Measurements from ENCODE around the gene RPL4. TPM values are rescaled to one million over a fixed set of nuclear protein-coding genes. Genes with fewer than 3 reads are reported as not detected.

RPL4 gene
- total RNA-seq, 1 donor from 2014 or later, result 1,699 TPM

DNA sequence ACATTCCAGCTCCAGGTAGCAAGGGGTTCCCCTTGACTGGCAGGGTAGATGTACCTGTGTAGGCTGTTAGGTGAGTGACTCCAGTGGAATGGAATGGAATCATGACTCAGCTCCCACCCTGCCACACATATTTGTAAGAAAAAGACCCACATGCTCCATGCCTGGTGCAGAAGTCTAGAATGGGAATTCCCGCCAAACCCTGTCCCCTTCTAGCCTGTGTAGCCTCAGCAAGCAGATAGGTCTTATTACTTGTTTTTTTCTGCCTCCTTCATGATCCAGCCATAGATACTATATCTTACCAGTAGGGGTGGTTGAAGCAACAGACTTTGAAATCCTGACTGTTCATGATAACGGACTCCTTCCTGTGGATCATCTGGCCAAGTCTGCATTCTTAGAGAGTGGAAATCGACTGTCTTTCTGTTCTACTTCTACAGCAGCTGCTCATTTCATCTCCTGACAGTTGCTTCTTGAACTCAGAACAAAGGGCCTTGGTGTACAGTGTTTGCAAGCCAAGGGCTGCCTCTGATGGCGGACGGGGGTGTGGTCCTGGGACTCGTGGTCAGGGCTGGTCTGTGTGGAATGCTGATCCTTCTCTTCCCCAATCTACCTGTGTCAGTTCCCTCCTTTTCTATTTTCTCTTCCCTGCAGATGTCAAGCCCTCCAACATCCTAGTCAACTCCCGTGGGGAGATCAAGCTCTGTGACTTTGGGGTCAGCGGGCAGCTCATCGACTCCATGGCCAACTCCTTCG lies 23.4 kb downstream of the RPL4 start:
- Histone ChIP-seq H3K36me3 (no peaks in the 10 kb centered on the region), H3K27ac (no peak overlapping the region), H3K27me3 (no peaks in the 10 kb centered on the region), H3K4me3 (no peak overlapping the region), H3K9me3 (no peaks in the 10 kb centered on the region), H3K4me1 (no peaks in the 10 kb centered on the region)
- no peak for DNase-seq
- TF ChIP-seq, protein P1, sequence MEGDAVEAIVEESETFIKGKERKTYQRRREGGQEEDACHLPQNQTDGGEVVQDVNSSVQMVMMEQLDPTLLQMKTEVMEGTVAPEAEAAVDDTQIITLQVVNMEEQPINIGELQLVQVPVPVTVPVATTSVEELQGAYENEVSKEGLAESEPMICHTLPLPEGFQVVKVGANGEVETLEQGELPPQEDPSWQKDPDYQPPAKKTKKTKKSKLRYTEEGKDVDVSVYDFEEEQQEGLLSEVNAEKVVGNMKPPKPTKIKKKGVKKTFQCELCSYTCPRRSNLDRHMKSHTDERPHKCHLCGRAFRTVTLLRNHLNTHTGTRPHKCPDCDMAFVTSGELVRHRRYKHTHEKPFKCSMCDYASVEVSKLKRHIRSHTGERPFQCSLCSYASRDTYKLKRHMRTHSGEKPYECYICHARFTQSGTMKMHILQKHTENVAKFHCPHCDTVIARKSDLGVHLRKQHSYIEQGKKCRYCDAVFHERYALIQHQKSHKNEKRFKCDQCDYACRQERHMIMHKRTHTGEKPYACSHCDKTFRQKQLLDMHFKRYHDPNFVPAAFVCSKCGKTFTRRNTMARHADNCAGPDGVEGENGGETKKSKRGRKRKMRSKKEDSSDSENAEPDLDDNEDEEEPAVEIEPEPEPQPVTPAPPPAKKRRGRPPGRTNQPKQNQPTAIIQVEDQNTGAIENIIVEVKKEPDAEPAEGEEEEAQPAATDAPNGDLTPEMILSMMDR (IDR thresholded peaks at IDR 0.05), result no peak
- intact Hi-C loops (cut with DNase I), result no loop called here
- ATAC-seq, result no peak

DNA sequence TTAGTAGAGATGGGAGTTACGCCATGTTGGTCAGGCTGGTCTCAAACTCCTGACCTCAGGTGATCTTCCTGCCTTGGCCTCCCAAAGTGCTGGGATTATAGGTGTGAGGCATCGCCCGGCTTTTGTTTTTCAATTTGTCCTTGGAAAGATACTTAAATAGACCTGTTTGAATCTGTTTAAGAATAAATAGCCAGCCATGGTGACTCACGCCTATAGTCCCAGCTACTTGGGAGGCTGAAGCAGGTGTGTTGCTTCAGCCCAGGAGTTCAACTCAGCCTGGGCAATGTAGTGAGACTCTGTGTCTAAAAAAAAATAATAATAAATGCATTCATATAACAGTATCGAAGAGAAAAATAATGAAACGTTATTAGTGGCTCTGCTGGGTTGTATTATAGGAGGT lies 24.4 kb downstream of the RPL4 start:
- Histone ChIP-seq H3K4me1 (no peaks in the 10 kb centered on the region), H3K9me3 (no peaks in the 10 kb centered on the region), H3K27ac (no peak overlapping the region), H3K36me3 (no peaks in the 10 kb centered on the region), H3K27me3 (no peaks in the 10 kb centered on the region), H3K4me3 (no peak overlapping the region)
- no peak for DNase-seq
- no peak for ATAC-seq
- TF ChIP-seq, protein P1 (IDR thresholded peaks at IDR 0.05), result no peak
- intact Hi-C loops (cut with DNase I), result no loop called here

DNA sequence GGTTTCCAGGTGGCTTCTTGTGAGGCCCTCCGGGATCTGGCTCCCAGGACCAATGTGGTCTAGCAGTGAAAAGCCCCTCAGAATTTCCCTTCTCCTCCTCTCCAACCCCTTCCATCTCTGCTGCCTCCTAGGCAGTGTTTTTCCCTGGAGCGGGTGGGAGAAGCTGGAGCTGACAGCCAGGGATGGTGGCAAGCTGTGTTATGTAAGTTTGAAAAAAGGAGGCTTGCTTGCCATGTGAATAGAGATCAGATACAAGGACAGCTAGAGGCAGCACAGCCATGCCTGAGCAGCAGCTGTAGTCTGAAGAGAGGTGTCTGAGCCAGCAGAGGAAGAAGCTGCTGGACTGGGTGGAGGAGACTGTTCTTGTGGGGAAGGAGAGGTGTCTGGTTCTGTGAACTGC lies 27.6 kb downstream of the RPL4 start:
- Histone ChIP-seq H3K4me3 (no peak overlapping the region), H3K27ac (no peak overlapping the region), H3K36me3 (no peaks in the 10 kb centered on the region), H3K4me1 (no peaks in the 10 kb centered on the region), H3K27me3 (no peaks in the 10 kb centered on the region), H3K9me3 (no peaks in the 10 kb centered on the region)
- intact Hi-C loops (cut with DNase I), result no loop called here
- DNase-seq (no peak), ATAC-seq (no peak)
- TF ChIP-seq, protein P1 (IDR thresholded peaks at IDR 0.05), result no peak

DNA sequence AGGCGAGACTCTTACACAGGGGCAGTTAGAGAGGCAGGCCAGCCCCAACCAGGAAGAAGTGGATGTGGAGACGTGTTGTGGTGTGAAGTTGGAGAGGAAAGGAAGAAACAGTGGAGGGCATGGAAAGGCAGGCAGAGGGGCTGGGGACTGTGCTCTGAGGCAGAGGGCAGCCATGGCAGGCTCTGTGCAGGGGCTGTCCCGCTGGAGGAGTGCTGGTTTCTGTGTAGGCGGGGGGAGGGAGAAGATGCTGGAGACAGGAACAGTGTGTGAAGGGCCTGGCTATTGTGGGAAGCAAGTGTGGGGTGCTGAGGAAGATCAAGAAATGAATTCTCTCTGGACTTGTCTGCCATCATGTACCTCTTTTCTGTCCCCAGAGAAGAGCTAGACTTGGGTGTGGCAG lies 28.1 kb downstream of the RPL4 start:
- H3K27ac ChIP-seq, result no peak overlapping the region
- TF ChIP-seq, protein P1 (IDR thresholded peaks at IDR 0.05), result no peak
- intact Hi-C loops (cut with DNase I), result no loop called here
- H3K27me3 ChIP-seq, result no peaks in the 10 kb centered on the region
- ATAC-seq, result peak; percentile 29
- H3K36me3 ChIP-seq, result no peaks in the 10 kb centered on the region
- no peaks in the 10 kb centered on the region for H3K4me1 ChIP-seq
- DNase-seq, result no peak
- H3K9me3 ChIP-seq, result no peaks in the 10 kb centered on the region
- H3K4me3 ChIP-seq, result no peak overlapping the region

DNA sequence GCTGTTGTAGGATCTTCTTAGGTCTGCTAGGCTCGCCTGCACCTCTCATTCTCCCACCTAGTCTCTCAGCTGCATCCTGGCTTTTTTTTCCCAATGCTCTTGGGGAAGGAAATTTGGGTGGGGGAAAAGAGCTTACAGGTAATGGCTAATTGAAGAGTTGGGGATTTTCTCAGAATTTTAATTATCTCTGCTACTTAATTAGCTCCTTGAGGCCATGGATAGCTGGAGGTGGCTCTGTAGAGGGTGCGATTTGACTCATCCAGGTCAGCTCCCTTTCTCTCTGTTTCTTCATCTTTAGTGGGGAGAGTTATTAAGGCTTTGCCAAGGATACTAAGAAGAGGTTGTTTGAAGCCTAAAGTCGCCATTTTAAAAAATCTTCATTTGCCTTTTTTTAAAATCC lies 29.7 kb downstream of the RPL4 start:
- Histone ChIP-seq H3K27me3 (no peaks in the 10 kb centered on the region), H3K36me3 (no peaks in the 10 kb centered on the region), H3K4me3 (no peak overlapping the region), H3K4me1 (no peaks in the 10 kb centered on the region), H3K27ac (no peak overlapping the region), H3K9me3 (no peaks in the 10 kb centered on the region)
- TF ChIP-seq, protein P1 (IDR thresholded peaks at IDR 0.05), result no peak
- ATAC-seq (no peak), DNase-seq (no peak)
- intact Hi-C loops (cut with DNase I), result no loop called here

DNA sequence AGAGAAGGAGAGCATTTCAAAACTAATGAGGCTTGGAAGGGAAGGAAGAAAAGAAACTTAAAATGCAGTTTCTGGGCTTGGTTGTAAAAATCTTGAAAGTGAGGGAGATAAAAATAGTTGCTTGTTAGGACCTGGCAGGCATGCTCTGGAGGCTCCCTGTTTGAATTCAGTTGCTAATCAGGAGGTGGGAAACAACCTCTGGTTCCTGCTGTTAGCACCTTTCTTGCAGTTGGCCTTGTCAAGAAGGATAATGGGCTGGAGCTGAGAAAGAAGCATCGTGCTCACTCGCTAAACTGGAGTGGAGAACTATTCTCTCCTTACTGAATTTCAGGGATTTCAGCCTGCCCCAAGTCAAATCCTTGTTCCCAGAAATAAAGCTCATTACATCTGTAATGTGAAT lies 30.5 kb downstream of the RPL4 start:
- intact Hi-C loops (cut with DNase I), result no loop called here
- Histone ChIP-seq H3K36me3 (no peaks in the 10 kb centered on the region), H3K27ac (no peak overlapping the region), H3K9me3 (no peaks in the 10 kb centered on the region), H3K4me1 (no peaks in the 10 kb centered on the region), H3K27me3 (no peaks in the 10 kb centered on the region), H3K4me3 (no peak overlapping the region)
- no peak for DNase-seq
- ATAC-seq, result no peak
- TF ChIP-seq, protein P1 (IDR thresholded peaks at IDR 0.05), result no peak
